Measurements from ENCODE around the gene ROR2. TPM values are rescaled to one million over a fixed set of nuclear protein-coding genes. Genes with fewer than 3 reads are reported as not detected.

Gene ROR2
- total and polyA plus RNA-seq, 4 donors, result 0.13 to 0.84 (median 0.52) TPM

GRCh38 chr9:91572811-91573210 lies 377.2 kb downstream of the ROR2 start:
- 80% methylated on average over 5 of the region's 5 CpGs for WGBS
- no peak overlapping the region for H3K9ac ChIP-seq (ENCODE audit: low read depth in 1 of 2, low read length in 2 of 2)
- peaks cover 0 to 3% (median under 1%) of the 10 kb centered on the region in 4 donors for H3K27me3 ChIP-seq (ENCODE audit: control insufficient read depth in 4 of 4, insufficient read depth in 4 of 4, low read length in 3 of 4)
- H3K27ac ChIP-seq (ENCODE audit: low read depth in 1 of 2, low read length in 2 of 2), result no peak overlapping the region
- TF ChIP-seq YY1 (IDR thresholded peaks at IDR 0.05), result no peak
- no peak for TF ChIP-seq NR2F2 (IDR thresholded peaks at IDR 0.05)
- no peak for TF ChIP-seq GABPA (IDR thresholded peaks at IDR 0.05 in 1 of 2, conservative IDR thresholded peaks at IDR 0.05 in 1 of 2)
- TF ChIP-seq RAD21 (IDR thresholded peaks at IDR 0.05), result no peak
- TF ChIP-seq JUND (IDR thresholded peaks at IDR 0.05), result no peak
- no peak for TF ChIP-seq SP1 (IDR thresholded peaks at IDR 0.05)
- TF ChIP-seq HNF4G (IDR thresholded peaks at IDR 0.05), result no peak
- no peak for TF ChIP-seq TAF1 (conservative IDR thresholded peaks at IDR 0.05)
- no peak for TF ChIP-seq ATF3 (IDR thresholded peaks at IDR 0.05)
- TF ChIP-seq HNF4A (conservative IDR thresholded peaks at IDR 0.05), result no peak
- no peak for TF ChIP-seq CTCF (IDR thresholded peaks at IDR 0.05; ENCODE audit: low read depth, low read length, missing input control)
- TF ChIP-seq FOXA1 (IDR thresholded peaks at IDR 0.05), result no peak
- no peak for TF ChIP-seq MAX (IDR thresholded peaks at IDR 0.05)
- no peak for TF ChIP-seq RXRA (IDR thresholded peaks at IDR 0.05)
- no peak for TF ChIP-seq FOXA2 (IDR thresholded peaks at IDR 0.05)
- no peak for TF ChIP-seq EGR1 (IDR thresholded peaks at IDR 0.05; ENCODE audit: low read depth in 2 of 2)
- no peak for TF ChIP-seq REST (IDR thresholded peaks at IDR 0.05)
- no peak for TF ChIP-seq ZBTB33 (IDR thresholded peaks at IDR 0.05)
- no peaks in the 10 kb centered on the region for H3K9me3 ChIP-seq (ENCODE audit: control insufficient read depth in 4 of 4, low read length in 3 of 4)
- peaks cover 0 to 5% (median 2%) of the 10 kb centered on the region in 4 donors for H3K4me1 ChIP-seq (ENCODE audit: control insufficient read depth in 4 of 4, insufficient read depth in 4 of 4, low read length in 3 of 4)
- no peak overlapping the region for H3K4me3 ChIP-seq (ENCODE audit: low read depth in 1 of 3, low read length in 3 of 3)
- no peak for DNase-seq (ENCODE audit: low spot score)
- no peaks in the 10 kb centered on the region for H3K36me3 ChIP-seq (ENCODE audit: control insufficient read depth in 4 of 4, insufficient read depth in 3 of 4, low read depth in 1 of 4, low read length in 3 of 4)

Data from liver (tissue), 9 donors.